Mesodermal cell (in vitro differentiated cells): ENCODE measurements around the gene RMND1.

Source experiments
- H3K27ac ChIP-seq: 2 replicates; pipeline ENCODE4 v1.7.0; 2013; ENCODE audit warnings: mild to moderate bottlenecking, low read depth, low read length, moderate library complexity; ENCODE audit not compliant: severe bottlenecking
- H3K36me3 ChIP-seq: 2 replicates; pipeline ENCODE4 v1.7.1; 2013; ENCODE audit warnings: mild to moderate bottlenecking, low read length, moderate library complexity; ENCODE audit not compliant: control insufficient read depth, insufficient read depth
- H3K4me1 ChIP-seq: one replicate; pipeline ENCODE4 v1.7.1; 2013; ENCODE audit warnings: mild to moderate bottlenecking, low read length; ENCODE audit not compliant: insufficient read depth, control insufficient read depth, poor library complexity, severe bottlenecking
- H3K4me3 ChIP-seq: 2 replicates; pipeline ENCODE4 v1.7.0; 2013; ENCODE audit warnings: low read length, control low read depth, mild to moderate bottlenecking; ENCODE audit not compliant: insufficient read depth, poor library complexity, severe bottlenecking; ENCODE audit errors: extremely low read depth
- H3K9me3 ChIP-seq: 2 replicates; pipeline ENCODE4 v1.7.1; 2013; ENCODE audit warnings: mild to moderate bottlenecking, low read length, moderate library complexity; ENCODE audit not compliant: control insufficient read depth
- WGBS, 2 experiments: methylation state at CpG; one replicate each; pipeline ENCODE4 v1.1.5; 2013; ENCODE audit warnings: missing lambda C conversion rate in 2 of 2; ENCODE audit not compliant: insufficient coverage in 2 of 2; 5-methylcytosine and 5-hydroxymethylcytosine counted together

RMND1 gene

GRCh38 chr6:151440498-151440897 is 11.4 kb downstream of the RMND1 start:
- Histone ChIP-seq H3K4me3 (no peak overlapping the region), H3K4me1 (peaks cover 10% of the 10 kb centered on the region), H3K27ac (no peak overlapping the region), H3K36me3 (peaks cover 49% of the 10 kb centered on the region), H3K9me3 (no peaks in the 10 kb centered on the region)
- WGBS, 2 experiments, result 78% methylated on average over 1 of the region's 1 CpG; no CpG with 5 or more reads in 1 of the 2 experiments

DNA sequence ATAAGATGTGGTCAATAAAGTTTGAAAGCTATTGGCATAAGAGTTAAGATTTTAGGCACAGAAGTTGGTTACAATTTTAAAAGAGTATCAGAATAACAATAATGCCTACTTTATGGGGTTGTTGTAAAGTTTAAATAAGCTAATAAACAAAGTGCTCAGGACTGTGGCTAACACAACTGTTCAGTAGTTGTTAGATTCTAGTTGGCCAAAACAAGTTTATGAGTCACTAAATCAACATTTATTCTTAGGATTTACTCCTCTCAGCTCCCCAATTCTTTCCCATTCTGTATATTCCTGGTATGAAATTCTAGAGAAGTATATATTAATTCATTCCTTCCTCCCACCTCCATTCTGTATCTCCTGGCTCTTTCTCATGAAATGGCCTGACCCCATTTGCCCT is 14.5 kb downstream of the RMND1 start:
- Histone ChIP-seq H3K27ac (no peak overlapping the region), H3K4me1 (peaks cover 7% of the 10 kb centered on the region), H3K9me3 (no peaks in the 10 kb centered on the region), H3K36me3 (peaks cover 35% of the 10 kb centered on the region), H3K4me3 (no peak overlapping the region)

- H3K4me3 ChIP-seq, result no peak overlapping the region
- peaks cover 36% of the 10 kb centered on the region for H3K36me3 ChIP-seq
- H3K9me3 ChIP-seq, result no peaks in the 10 kb centered on the region
- peak overlapping the region; percentile 8 for H3K27ac ChIP-seq
- peaks cover 5% of the 10 kb centered on the region for H3K4me1 ChIP-seq
Measured at GRCh38 chr6:151436802-151437201, 15.1 kb downstream of the RMND1 start.

GRCh38 chr6:151436300-151436699 is 15.6 kb downstream of the RMND1 start:
- 95 to 100% methylated on average over 3 of the region's 3 CpGs for WGBS, 2 experiments

GRCh38 chr6:151434369-151434768 is 17.6 kb downstream of the RMND1 start:
- peaks cover 47% of the 10 kb centered on the region for H3K36me3 ChIP-seq
- 89 to 100% methylated on average over 1 of the region's 2 CpGs for WGBS, 2 experiments
- peaks cover 5% of the 10 kb centered on the region for H3K4me1 ChIP-seq
- no peak overlapping the region for H3K27ac ChIP-seq
- no peak overlapping the region for H3K4me3 ChIP-seq
- no peaks in the 10 kb centered on the region for H3K9me3 ChIP-seq

More at GRCh38 chr6:151436300-151436699, 15.6 kb downstream of the RMND1 start:
- H3K36me3 ChIP-seq, result peaks cover 35% of the 10 kb centered on the region
- no peak overlapping the region for H3K27ac ChIP-seq
- H3K4me3 ChIP-seq, result no peak overlapping the region
- peaks cover 5% of the 10 kb centered on the region for H3K4me1 ChIP-seq
- H3K9me3 ChIP-seq, result no peaks in the 10 kb centered on the region

- Histone ChIP-seq H3K4me3 (no peak overlapping the region), H3K4me1 (peaks cover 3% of the 10 kb centered on the region), H3K9me3 (no peaks in the 10 kb centered on the region), H3K27ac (no peak overlapping the region), H3K36me3 (peaks cover 49% of the 10 kb centered on the region)
- 81 to 96% methylated on average over 2 of the region's 4 CpGs for WGBS, 2 experiments
Measured at GRCh38 chr6:151432651-151433050, 19.3 kb downstream of the RMND1 start.

GRCh38 chr6:151431337-151431736 is 20.6 kb downstream of the RMND1 start:
- H3K9me3 ChIP-seq, result no peaks in the 10 kb centered on the region
- 77 to 100% methylated on average over 2 of the region's 3 CpGs for WGBS, 2 experiments

DNA sequence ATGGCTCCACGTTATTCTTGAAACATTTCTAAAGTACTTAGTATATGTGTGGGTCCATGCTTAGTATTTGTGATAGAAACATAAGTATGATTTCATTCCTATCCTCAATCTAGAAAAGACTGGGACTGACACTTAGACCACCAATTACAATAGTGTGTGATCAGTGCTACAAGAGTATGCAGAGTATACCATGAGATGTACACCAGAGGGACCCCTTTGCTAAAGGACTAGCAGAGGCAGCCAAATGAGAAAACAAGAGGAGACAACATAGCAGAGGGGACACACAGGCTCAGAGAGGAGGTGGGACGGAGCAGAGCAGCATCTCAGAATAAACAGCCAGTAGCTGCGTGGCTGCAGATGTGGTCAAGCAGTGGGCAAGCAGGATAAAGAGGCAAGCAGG is 21.0 kb downstream of the RMND1 start:
- no peaks in the 10 kb centered on the region for H3K4me1 ChIP-seq
- peaks cover 57% of the 10 kb centered on the region for H3K36me3 ChIP-seq
- no peak overlapping the region for H3K27ac ChIP-seq
- no peak overlapping the region for H3K4me3 ChIP-seq
- H3K9me3 ChIP-seq, result no peaks in the 10 kb centered on the region
- 89 to 92% methylated on average over 2 of the region's 3 CpGs for WGBS, 2 experiments

More at GRCh38 chr6:151431337-151431736, 20.6 kb downstream of the RMND1 start:
- Histone ChIP-seq H3K4me1 (no peaks in the 10 kb centered on the region), H3K4me3 (no peak overlapping the region), H3K36me3 (peaks cover 54% of the 10 kb centered on the region), H3K27ac (no peak overlapping the region)

DNA sequence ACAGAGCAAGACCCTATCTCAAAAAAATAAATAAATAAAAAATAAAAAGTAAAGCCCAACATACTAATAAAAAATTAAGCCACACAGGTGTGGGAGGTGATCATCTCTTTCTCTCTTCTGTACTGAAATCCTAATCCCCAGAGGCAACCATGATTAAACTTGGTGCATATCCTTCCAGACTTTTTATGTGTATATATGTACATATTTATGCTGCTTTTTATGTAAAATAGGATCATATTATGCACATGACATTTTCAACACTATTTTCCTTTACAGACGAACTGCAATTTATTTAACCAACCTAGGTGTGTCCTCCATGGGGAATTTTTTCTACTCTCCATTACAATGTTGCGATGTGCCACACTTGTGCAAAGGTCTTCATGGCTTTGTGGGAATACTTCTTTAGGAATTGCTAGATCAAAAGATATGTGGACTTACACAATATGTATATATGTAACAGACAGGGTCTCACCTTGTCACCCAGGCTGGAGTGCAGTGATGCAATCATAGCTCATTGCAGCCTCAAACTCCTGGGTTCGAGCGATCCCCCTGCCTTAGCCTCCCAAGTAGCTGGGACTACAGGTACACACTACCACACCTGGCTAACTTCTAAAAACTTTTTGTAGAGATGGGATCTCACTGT is 23.7 kb downstream of the RMND1 start:
- WGBS, 2 experiments, result 100% methylated on average over 1 of the region's 4 CpGs; no CpG with 5 or more reads in 1 of the 2 experiments
- Histone ChIP-seq H3K9me3 (no peaks in the 10 kb centered on the region), H3K27ac (no peak overlapping the region), H3K36me3 (peaks cover 76% of the 10 kb centered on the region), H3K4me1 (no peaks in the 10 kb centered on the region), H3K4me3 (no peak overlapping the region)

DNA sequence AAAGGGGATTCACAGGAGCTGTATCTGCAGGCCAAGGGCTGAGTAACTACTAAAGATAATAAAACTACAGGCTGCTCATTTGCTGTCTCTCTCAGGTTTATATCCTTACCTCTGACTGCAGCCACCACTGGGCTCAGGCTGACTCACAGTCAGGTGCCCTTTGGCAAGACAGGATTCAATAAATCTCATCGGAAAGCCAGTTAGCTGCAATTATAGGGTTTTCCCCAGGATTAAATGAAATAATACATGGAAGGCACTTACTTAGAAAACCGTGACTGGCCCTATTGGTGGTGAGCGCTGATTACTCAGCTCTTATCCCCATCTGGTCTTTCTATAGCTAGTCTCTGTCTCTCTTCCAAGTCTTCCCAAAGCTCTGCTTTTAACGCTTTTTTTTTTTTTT is 26.4 kb downstream of the RMND1 start:
- H3K4me1 ChIP-seq, result no peaks in the 10 kb centered on the region
- no peak overlapping the region for H3K27ac ChIP-seq
- H3K9me3 ChIP-seq, result no peaks in the 10 kb centered on the region
- H3K4me3 ChIP-seq, result no peak overlapping the region
- peaks cover 74% of the 10 kb centered on the region for H3K36me3 ChIP-seq
- WGBS, 2 experiments, result 93% methylated on average over 4 of the region's 4 CpGs

DNA sequence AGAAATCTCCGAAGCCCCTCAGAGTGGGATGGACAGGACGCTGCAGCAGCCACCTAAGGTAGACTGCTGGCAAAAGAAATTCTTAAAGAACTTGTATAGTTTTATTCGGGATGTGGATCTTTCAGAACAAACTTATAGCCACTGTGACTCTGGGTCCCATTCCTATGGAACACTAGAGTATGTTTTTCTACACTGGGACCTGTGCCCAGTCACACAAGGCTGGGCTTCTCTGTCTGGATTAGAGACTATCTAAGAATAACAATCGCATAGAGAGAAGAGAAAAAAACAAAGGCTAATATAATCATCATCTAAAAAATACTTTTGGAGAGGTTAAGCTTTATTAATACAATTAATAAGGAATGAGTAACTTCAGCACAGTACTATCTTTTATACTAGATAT is 28.9 kb downstream of the RMND1 start:
- H3K4me3 ChIP-seq, result no peak overlapping the region
- no peaks in the 10 kb centered on the region for H3K4me1 ChIP-seq
- no peak overlapping the region for H3K27ac ChIP-seq
- H3K36me3 ChIP-seq, result peaks cover 75% of the 10 kb centered on the region
- no peaks in the 10 kb centered on the region for H3K9me3 ChIP-seq
- 100% methylated on average over 3 of the region's 4 CpGs for WGBS, 2 experiments
